HepG2 (cell line): Measurements from ENCODE around the gene VEPH1. TPM values are rescaled to one million over a fixed set of nuclear protein-coding genes. Genes with fewer than 3 reads are reported as not detected.
A peak's percentile ranks its signal among the peaks of the same experiment; 100 is the strongest.

ENCODE experiments used
- ATAC-seq: fragments of 200-7000 bp; cut with Tn5 transposase; 3 replicates; pipeline ENCODE4 v1.9.1; 2020; ENCODE audit warnings: mild to moderate bottlenecking, moderate library complexity
- BruUV-seq: library from RNA; stranded (reverse); fragments of 400-500 nt; replicated peaks from 2 replicates; lab custom pipeline; 2021; lab: Mats Ljungman, UMichigan
- CTCF ChIA-PET: fragments of 300-600 bp; formaldehyde crosslinking; extraction: SDS; loops from one replicate; lab custom pipeline; 2021; ENCODE audit warnings: low total read pairs, inconsistent platforms, low intra/inter-chr PET ratio; lab: Yijun Ruan, JAX
- POLR2A ChIA-PET: fragments of 350-600 bp; sonication (Branson Sonifier 250); formaldehyde crosslinking; loops from one replicate; lab custom pipeline; 2020; ENCODE audit warnings: antibody characterized with exemption, inconsistent platforms; lab: Yijun Ruan, JAX
- DNase-seq: peaks from one replicate; pipeline ENCODE4 v3.0.0-alpha.2; 2015; ENCODE audit warnings: low spot score
- FAIRE-seq: peaks from 3 replicates; lab custom pipeline; 2011; peaks lifted over from hg19 to GRCh38; lab: Jason Lieb, UNC
- H2AFZ ChIP-seq: one replicate; pipeline ENCODE4 v1.6.1; 2011; ENCODE audit warnings: low read length, inconsistent platforms
- H3K27ac ChIP-seq: fragments of 300-600 bp; 3 replicates; pipeline ENCODE4 v1.8.0; 2011; ENCODE audit warnings: mixed run types, mild to moderate bottlenecking, mixed read lengths, low read length, inconsistent platforms; ENCODE audit not compliant: insufficient read depth; ENCODE audit errors: extremely low read length
- H3K27me3 ChIP-seq, 2 experiments: fragments of 200-600 bp in 1 of 2; 2 replicates in 1 of 2; 3 replicates in 1 of 2; pipeline versions ENCODE4 v1.6.0 to v1.8.0; 2011; ENCODE audit warnings: low read length in 2 of 2, mild to moderate bottlenecking in 2 of 2, moderate library complexity in 2 of 2, inconsistent platforms in 1 of 2; ENCODE audit not compliant: insufficient read depth in 2 of 2, control insufficient read depth in 1 of 2
- H3K36me3 ChIP-seq, 2 experiments: fragments of 200-600 bp in 1 of 2; replicated peaks in 1 of 2; 2 replicates in 1 of 2; 3 replicates in 1 of 2; pipeline versions ENCODE4 v1.5.1 to v1.8.0; 2011; ENCODE audit warnings: low read length in 2 of 2, inconsistent platforms in 1 of 2; ENCODE audit not compliant: insufficient read depth in 2 of 2, control insufficient read depth in 1 of 2
- H3K4me1 ChIP-seq: 2 replicates; pipeline ENCODE4 v1.5.1; 2012; ENCODE audit warnings: low read length, inconsistent platforms; ENCODE audit not compliant: insufficient read depth
- H3K4me2 ChIP-seq: 2 replicates; pipeline ENCODE4 v1.6.0; 2011; ENCODE audit warnings: low read depth, low read length, inconsistent platforms
- H3K4me3 ChIP-seq, 3 experiments: fragments of 200-600 bp in 1 of 3; sonication (generic), shearing (Covaris generic) in 1 of 3; replicated peaks in 1 of 3; 2 replicates each; pipeline ENCODE4 v1.5.1; 2011 to 2016; ENCODE audit warnings: low read length in 3 of 3, inconsistent platforms in 2 of 3, low read depth in 2 of 3, mild to moderate bottlenecking in 2 of 3, control low read depth in 1 of 3, mixed read lengths in 1 of 3; ENCODE audit not compliant: insufficient read depth in 1 of 3
- H3K79me2 ChIP-seq: one replicate; pipeline ENCODE4 v1.6.1; 2011; ENCODE audit warnings: low read length, inconsistent platforms; ENCODE audit not compliant: insufficient read depth
- H3K9ac ChIP-seq: 2 replicates; pipeline ENCODE4 v1.6.0; 2011; ENCODE audit warnings: mild to moderate bottlenecking, low read depth, low read length, inconsistent platforms; ENCODE audit not compliant: insufficient read depth
- H3K9me3 ChIP-seq: 2 replicates; pipeline ENCODE4 v1.5.1; 2012; ENCODE audit warnings: mild to moderate bottlenecking, low read length
- H4K20me1 ChIP-seq: 2 replicates; pipeline ENCODE4 v1.6.0; 2011; ENCODE audit warnings: inconsistent platforms, mild to moderate bottlenecking, low read length, moderate library complexity; ENCODE audit not compliant: insufficient read depth
- ADNP ChIP-seq: sonication (generic); formaldehyde crosslinking; IDR thresholded peaks from 2 replicates; pipeline ENCODE4 v1.4.0; 2020; ENCODE audit warnings: missing genetic modification reagents
- ATM ChIP-seq: fragments of 450-650 bp; IDR thresholded peaks from 2 replicates; pipeline ENCODE4 v1.7.1; 2017; ENCODE audit warnings: mild to moderate bottlenecking, borderline replicate concordance
- NFE2L2 ChIP-seq: fragments of 150-350 bp; IDR thresholded peaks from 2 replicates; pipeline ENCODE4 v1.6.1; 2014; ENCODE audit warnings: low read length
- THRA ChIP-seq: sonication (generic); formaldehyde crosslinking; IDR thresholded peaks from 2 replicates; pipeline ENCODE4 v1.4.0; 2020; ENCODE audit warnings: missing genetic modification reagents, borderline replicate concordance
- ZBTB38 ChIP-seq: sonication (generic); formaldehyde crosslinking; IDR thresholded peaks from 2 replicates; pipeline ENCODE4 v1.5.1; 2020; ENCODE audit warnings: mild to moderate bottlenecking, missing genetic modification reagents
- ZFYVE20 ChIP-seq: sonication (generic); formaldehyde crosslinking; IDR thresholded peaks from 2 replicates; pipeline ENCODE4 v1.8.0; 2023; ENCODE audit warnings: low read depth, mild to moderate bottlenecking, moderate library complexity, missing genetic modification reagents, borderline replicate concordance
- ZNF761 ChIP-seq: sonication (generic); formaldehyde crosslinking; conservative IDR thresholded peaks from 2 replicates; pipeline ENCODE4 v1.4.0; 2020; ENCODE audit warnings: mild to moderate bottlenecking, missing genetic modification reagents
- WGBS: methylation state at CpG from one replicate; pipeline ENCODE4 v1.1.6; 2017; ENCODE audit warnings: low lambda C conversion rate; 5-methylcytosine and 5-hydroxymethylcytosine counted together
- in situ Hi-C: cut with HindIII; loops from 2 replicates; pipeline ENCODE4 v1.10.0; 2017; ENCODE audit warnings: low pct_unique_long_range_greater_than_20kb; ENCODE audit not compliant: extremely low pct_ligation_motif_present
- intact Hi-C: fragments of 100-400 bp; cut with micrococcal nuclease; formaldehyde crosslinking; loops from one replicate; pipeline ENCODE4 v1.10.0; 2022; ENCODE audit not compliant: unreplicated experiment
- polyA plus RNA-seq, 8 experiments: library from polyadenylated mRNA; depleted of rRNA in 3 of 8; stranded (reverse) in 7 of 8; unstranded in 1 of 8; fragments of >200 nt; fragmentation: Illumina TruSeq in 4 of 8; extraction: Trizol in 4 of 8; gene quantifications; 2 replicates each; pipeline versions ENCODE4 v1.2.1 to v1.2.3, GENCODE V29; 2011 to 2016; ENCODE audit warnings: low read depth in 4 of 8, missing spikeins in 1 of 8, mixed read lengths in 1 of 8; ENCODE audit not compliant: insufficient read depth in 1 of 8
- total RNA-seq, 5 experiments: library from RNA; depleted of rRNA; stranded (reverse); fragments of >200 nt; fragmentation: Illumina TruSeq; extraction: Trizol; gene quantifications; 2 replicates each; pipeline ENCODE4 v1.2.3, GENCODE V29; 2016; ENCODE audit warnings: low read depth in 1 of 5

VEPH1 gene
- total and polyA plus RNA-seq, 2 of the 13 experiments (the other 11 are each of a cell fraction or from before 2014, with no cell fraction given) = not detected

- TF ChIP-seq ZBTB38 (CRISPR knock-in tag) = no peak
- TF ChIP-seq ATM = no peak
- TF ChIP-seq THRA (CRISPR knock-in tag) = no peak
- TF ChIP-seq ZNF761 (CRISPR knock-in tag) = no peak
- TF ChIP-seq ZFYVE20 (CRISPR knock-in tag) = no peak
Observed at GRCh38 chr3:157404381-157404780, 98.8 kb downstream of the VEPH1 start (continued).

DNA sequence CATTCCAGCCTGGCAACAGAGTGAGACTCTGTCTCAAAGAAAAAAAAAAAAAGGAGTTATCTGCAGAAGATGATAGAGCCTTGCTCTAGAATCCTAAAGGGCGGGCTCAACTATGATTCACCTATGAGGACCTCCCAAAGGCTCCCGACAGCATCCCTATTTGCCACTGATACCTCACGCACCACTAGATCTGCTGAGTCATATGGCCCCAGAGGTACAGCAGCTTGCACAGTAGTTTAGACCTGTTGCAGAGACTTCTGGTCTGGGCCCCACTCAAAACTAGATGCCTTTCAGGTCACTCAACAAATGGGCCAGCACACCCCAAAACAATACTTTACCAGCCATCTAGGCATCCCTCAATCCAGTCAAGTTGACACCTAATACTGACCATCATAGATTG lies 104.6 kb downstream of the VEPH1 start:
- in situ Hi-C loops = no loop called here
- ATAC-seq (no peak), DNase-seq (no peak), FAIRE-seq (no peak)
- H3K4me1 ChIP-seq = no peaks in the 10 kb centered on the region
- no peak overlapping the region for H3K27ac ChIP-seq
- H3K9ac ChIP-seq = no peak overlapping the region
- intact Hi-C loops = no loop called here
- no peak overlapping the region for H2AFZ ChIP-seq
- H3K4me2 ChIP-seq = no peak overlapping the region
- H3K79me2 ChIP-seq = no peaks in the 10 kb centered on the region
- no peaks in the 10 kb centered on the region for H3K9me3 ChIP-seq
- H3K36me3 ChIP-seq = no peaks in the 10 kb centered on the region
- no TSS peak for BruUV-seq
- ChIA-PET POLR2A (no interaction called here), CTCF (no interaction called here)
- WGBS = 25% methylated on average over 2 of the region's 3 CpGs
- no peaks in the 10 kb centered on the region for H4K20me1 ChIP-seq
- 0 out of 2 replicates have a peak, but pooled peaks have one; percentile 7 for TF ChIP-seq NFE2L2
- TF ChIP-seq ADNP (CRISPR knock-in tag) = no peak
- no peak overlapping the region for H3K4me3 ChIP-seq
- no peaks in the 10 kb centered on the region for H3K27me3 ChIP-seq
